GM19238 (cell line): ENCODE data around the gene NR1H2.
"Not testable (repeated sequence)": the region's sequence is repeated elsewhere in the genome, so short reads cannot be mapped to it uniquely, and the experiment has no call there.

ENCODE experiments used
- DNase-seq: peaks from one replicate; pipeline ENCODE4 v3.0.0; 2011; ENCODE audit warnings: low spot score; ENCODE audit not compliant: insufficient read length

The NR1H2 gene

GRCh38 chr19:50376166-50377050, at the start of gene NR1H2:
Gene NR1H2 (plus strand): TSS chr19:50376457. CDS start chr19:50377606, 1,149 bp downstream.
- DNase-seq, result peak; percentile 88

DNA sequence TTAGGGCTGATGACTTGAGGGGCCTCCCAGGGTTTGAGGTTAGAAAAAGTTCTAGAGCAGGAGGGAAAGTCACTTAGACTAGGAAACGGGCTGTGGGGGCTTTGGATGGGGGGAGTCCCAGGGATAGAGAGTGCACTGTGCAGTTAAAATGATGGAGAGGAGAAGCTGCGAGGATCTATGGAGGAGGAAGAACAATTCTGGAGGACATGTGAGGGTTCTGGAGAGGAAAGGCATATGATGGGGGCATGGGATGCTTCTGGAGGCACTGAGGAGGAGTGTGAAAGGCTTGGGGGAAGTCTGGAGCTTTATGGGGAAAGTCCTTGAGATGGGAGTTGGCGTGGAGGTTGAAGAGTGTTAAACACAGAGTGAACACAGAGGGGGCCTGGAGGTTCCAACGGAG, 49.2 kb upstream of the NR1H2 start:
- DNase-seq, result no peak

DNA sequence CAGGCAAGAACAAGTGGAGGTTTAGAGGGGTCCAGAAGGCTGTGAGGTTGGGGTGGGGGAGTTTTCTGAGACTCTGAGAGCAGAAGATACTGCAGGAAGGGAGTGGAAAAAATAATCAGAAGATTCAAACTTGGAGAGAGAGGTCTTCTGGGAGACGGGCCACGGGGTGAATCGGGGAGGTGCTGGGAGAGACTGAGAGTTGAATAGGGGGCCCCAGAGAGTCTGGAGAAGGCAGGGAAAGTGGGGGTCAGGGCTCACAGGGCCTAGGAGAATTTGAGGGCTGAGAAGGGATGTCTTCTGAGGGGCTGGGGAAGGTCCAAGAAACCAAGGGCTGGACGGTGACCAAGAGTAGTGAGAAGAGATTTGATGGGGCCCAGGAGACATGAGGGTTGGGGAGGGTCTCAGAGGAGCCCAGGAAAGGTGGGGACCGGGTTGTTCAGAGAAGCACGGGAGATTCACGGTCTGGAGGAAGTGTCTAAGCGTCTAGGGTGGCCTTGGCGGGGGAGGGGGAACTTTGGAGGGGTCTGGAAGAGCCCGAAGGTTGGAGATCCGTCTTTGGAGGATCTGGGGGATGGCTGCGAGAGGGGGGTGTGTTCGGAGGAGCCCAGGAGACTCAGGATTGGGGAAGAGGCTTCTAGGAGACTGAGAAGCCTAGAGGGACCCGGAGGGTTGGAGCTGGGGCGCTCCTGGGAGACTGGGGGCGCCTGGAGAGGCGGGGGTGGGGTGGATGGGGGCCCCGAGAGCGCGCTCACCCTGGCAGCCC, 48.6 kb upstream of the NR1H2 start:
- no peak for DNase-seq

- no peak for DNase-seq
Measured at GRCh38 chr19:50328224-50328872, 47.9 kb upstream of the NR1H2 start.

GRCh38 chr19:50328873-50329145, 47.4 kb upstream of the NR1H2 start:
- no peak for DNase-seq

DNA sequence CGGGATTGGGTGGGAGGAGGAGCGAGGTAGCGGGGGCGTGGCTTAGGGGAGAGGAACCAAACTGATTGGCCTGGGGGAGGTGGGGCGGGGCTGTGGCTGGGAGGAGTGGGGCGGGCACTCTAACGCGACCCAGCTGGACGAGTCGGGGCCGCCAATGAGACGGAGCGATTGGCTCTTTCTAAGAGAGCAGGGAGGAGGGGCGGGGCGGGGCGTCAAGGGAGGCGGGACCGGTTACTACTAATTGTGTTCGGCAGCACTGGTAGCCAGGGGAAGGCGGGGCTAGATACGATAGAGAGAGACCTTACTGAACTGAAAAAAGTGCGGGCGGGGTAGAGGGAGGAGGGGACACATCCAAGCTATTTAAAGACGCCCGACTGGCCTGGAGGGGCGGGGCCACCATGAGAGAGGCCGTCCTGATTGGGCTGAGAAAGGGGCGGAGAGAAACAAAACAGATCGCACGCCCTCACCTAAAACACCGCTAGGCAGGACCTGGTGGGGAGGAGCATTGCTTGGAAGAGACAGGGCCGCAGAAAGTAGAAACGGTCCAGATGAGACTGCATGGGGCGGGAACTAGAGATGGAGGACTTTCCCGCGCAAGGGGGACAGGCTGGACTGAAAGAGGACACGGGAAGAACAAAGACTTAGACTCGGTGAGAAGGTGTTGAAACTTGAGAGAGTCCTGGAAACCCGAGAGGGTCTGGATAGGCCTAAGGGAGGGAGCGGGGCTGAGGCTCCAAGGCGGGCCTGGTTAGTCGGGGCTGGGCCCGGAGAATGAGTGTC, 46.9 kb upstream of the NR1H2 start, which contains the start of gene KCNC3:
Gene KCNC3, minus strand, starts transcription at position 232 of the 780 bp plus-strand sequence. CDS start 295 bp downstream, outside the sequence.
- peak; percentile 96 for DNase-seq

GRCh38 chr19:50329926-50330294, 46.3 kb upstream of the NR1H2 start:
- not testable (repeated sequence) for DNase-seq

- DNase-seq, result peak; percentile 72
Measured at GRCh38 chr19:50330365-50331078, 45.7 kb upstream of the NR1H2 start.

GRCh38 chr19:50331221-50331993, 44.9 kb upstream of the NR1H2 start:
- no peak for DNase-seq

GRCh38 chr19:50331994-50332243, 44.3 kb upstream of the NR1H2 start:
- no peak for DNase-seq

DNA sequence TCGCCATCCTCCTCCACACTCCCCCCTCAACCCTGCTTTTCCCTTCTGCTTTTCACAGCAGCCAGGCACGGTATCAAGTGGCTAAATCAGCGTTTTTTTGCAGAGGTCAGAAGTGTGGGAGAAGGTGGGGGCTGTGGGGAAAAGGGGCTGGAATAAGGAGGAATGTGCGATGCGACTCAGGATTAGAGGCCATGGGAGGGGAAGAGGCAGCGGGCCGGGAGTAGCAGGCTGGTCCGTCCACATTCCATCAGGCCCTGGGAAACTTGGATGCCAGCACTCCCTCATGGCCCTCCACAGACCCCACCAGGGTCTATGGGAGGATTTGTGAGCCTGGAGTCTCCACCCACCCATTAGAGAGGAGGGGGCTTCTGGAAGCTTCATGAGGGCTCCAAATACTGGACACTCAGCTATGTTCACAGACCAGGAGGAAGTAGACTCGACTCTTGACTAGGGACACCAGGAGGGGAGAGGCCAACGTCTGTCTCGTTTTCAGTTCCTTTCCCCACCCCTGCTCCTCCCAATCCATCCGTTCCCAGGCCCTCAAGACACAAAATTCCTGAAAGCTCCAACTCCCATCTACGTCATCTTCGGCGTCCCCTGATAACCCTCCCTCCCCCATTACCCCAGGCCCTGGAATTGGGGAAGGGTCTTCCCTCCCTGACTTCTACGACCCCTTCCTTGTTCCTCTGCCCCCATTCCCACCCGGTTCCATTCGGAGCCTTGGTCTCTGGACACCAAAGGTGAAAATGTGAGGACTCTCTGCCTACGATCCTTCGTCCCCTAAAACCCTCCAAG, 43.8 kb upstream of the NR1H2 start:
- no peak for DNase-seq

DNA sequence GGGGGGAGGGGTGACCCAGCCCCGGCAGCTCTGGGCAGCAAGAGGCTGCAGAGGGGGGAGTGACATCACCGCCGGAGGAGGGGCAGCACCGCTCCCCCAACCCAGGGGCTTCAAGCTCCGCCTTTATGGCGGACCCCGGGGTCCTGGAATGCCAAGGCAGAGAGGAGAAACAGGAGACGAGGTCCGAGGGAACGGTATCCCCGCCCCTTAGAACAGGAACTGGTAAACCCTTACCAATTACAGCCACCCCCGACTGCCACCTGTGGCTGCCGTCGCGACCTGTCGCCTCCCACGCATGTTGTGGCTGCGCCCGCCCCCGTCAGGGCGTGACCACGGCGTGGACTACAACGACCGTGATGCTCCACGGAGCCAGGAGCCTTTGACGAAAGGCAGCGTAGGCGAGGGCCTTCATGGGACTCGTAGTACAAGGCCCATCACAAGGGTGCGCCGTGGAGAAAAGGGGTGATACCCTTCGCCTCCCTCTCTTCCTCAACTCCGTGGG, 43.0 kb upstream of the NR1H2 start:
- peak; percentile 74 for DNase-seq

- peak; percentile 82 for DNase-seq
Measured at GRCh38 chr19:50333737-50334617, 42.3 kb upstream of the NR1H2 start.

DNA sequence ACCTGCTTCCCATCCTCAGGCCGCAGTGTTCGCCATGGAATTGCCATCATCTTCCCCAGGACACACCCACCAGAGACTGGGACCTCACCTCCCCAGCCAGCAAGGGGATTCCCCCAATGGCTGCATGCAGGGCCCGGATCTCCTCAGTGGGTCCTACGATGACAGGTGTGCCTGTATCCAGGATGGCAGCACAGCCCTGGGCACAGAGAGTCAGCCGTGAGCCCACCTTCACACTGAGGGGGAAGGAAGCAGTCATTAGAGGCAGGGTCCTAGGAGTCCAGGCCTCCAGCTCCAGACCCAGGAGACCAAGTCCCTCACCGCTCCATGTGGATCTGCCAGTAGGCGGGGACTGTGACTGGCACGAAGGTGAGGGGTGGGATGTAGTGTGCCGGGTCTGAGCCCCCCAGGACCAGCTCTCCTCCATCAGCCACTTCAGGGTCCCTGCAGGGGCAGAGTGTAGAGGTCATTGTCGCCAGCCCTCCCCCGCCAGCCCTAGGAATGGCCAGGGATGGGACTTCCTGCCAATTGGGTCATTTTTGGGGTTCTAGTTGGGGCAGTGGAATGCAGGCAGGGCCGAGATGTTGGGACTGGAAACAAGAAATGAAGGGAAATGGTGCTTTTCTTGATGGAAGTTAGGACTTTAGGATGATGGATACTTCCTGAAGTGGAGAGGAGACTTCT, 41.4 kb upstream of the NR1H2 start:
- no peak for DNase-seq

GRCh38 chr19:50337031-50337430, 39.2 kb upstream of the NR1H2 start:
- DNase-seq, result not testable (repeated sequence)

DNA sequence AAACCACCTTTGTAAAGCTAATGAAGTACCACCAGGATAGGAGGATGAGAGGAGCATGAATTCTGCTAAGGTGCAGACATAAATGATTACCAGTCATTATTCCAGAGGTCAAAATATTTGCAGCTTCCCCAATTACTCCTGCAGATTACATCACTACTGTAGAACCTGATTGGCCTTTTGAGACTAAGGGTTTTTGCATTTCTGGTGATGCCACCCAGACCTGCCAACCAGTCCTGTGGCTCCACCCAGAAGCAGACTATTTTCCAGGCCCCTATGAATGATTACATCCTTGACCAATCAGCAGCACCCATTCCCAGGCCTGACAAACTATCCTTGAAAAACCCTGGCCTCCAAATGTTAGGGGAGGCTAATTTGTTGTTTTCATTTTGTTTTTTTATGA, 35.9 kb upstream of the NR1H2 start:
- no peak for DNase-seq

DNA sequence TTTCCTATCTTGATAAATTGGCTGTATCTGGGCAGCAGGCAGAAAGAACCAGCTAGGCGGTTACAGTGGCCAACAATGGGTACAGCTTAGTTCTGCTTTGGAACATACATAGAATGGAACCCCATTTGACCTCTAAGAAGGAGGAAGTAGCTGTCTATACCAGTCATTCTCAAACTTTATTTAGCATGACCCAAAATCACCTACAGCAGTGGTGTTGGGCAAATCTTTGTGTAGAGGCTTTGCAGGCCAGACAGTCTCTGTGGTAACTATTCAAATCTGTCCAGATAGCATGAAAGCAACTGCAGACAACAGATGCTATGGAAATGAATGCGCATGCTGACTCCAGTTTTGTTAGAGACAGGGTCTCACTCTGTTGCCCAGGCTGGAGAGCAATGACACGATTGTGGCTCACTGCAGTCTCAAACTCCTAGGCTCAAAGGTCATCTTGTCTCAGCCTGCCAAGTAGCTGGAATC, 35.1 kb upstream of the NR1H2 start:
- no peak for DNase-seq
